GM23338 (cell line): ENCODE measurements around the gene CPA1. TPM values are rescaled to one million over a fixed set of nuclear protein-coding genes. Genes with fewer than 3 reads are reported as not detected.

Experiments
- ATAC-seq: fragments of 200-7000 bp; cut with Tn5 transposase; 3 replicates; pipeline ENCODE4 v1.9.1; 2020
- DNase-seq: peaks from one replicate; pipeline ENCODE4 v3.0.0-alpha.2; 2015; ENCODE audit warnings: low spot score
- H2AFZ ChIP-seq: fragments of 200-600 bp; sonication (generic); 2 replicates; pipeline ENCODE4 v1.8.0; 2016; ENCODE audit warnings: antibody characterized with exemption, mild to moderate bottlenecking, moderate library complexity
- H3F3A ChIP-seq: fragments of 200-600 bp; sonication (generic); replicated peaks from 2 replicates; pipeline ENCODE4 v1.8.0; 2017; ENCODE audit warnings: antibody characterized with exemption, mixed run types, low read depth
- H3K27ac ChIP-seq: fragments of 200-600 bp; sonication (generic); 2 replicates; pipeline ENCODE4 v1.6.1; 2016; ENCODE audit warnings: low read depth
- H3K27me3 ChIP-seq: fragments of 200-600 bp; sonication (generic); 2 replicates; pipeline ENCODE4 v1.8.0; 2016; ENCODE audit warnings: mild to moderate bottlenecking, mixed run types, moderate library complexity; ENCODE audit not compliant: insufficient read depth
- H3K36me3 ChIP-seq: fragments of 200-600 bp; sonication (generic); 2 replicates; pipeline ENCODE4 v1.8.0; 2016; ENCODE audit warnings: mild to moderate bottlenecking; ENCODE audit not compliant: insufficient read depth
- H3K4me1 ChIP-seq: fragments of 200-600 bp; sonication (generic); 2 replicates; pipeline ENCODE4 v1.8.0; 2016; ENCODE audit warnings: mild to moderate bottlenecking, moderate library complexity; ENCODE audit not compliant: insufficient read depth
- H3K4me2 ChIP-seq: fragments of 200-600 bp; sonication (generic); 2 replicates; pipeline ENCODE4 v1.7.1; 2017; ENCODE audit warnings: mixed run types
- H3K4me3 ChIP-seq: fragments of 200-600 bp; sonication (generic); 2 replicates; pipeline ENCODE4 v1.6.1; 2016; ENCODE audit warnings: mixed run types
- H3K79me2 ChIP-seq: fragments of 200-600 bp; sonication (generic); replicated peaks from 2 replicates; pipeline ENCODE4 v1.8.0; 2017; ENCODE audit warnings: mild to moderate bottlenecking; ENCODE audit not compliant: insufficient read depth
- H3K9me2 ChIP-seq: fragments of 200-600 bp; sonication (generic); 2 replicates; pipeline ENCODE4 v1.8.0; 2017; ENCODE audit not compliant: insufficient read depth
- H4K20me1 ChIP-seq: fragments of 200-600 bp; sonication (generic); replicated peaks from 2 replicates; pipeline ENCODE4 v1.8.0; 2017; ENCODE audit warnings: mild to moderate bottlenecking; ENCODE audit not compliant: insufficient read depth
- H3K27ac Mint-ChIP-seq: 2 replicates; pipeline ENCODE4 v1.8.0; 2020; ENCODE audit warnings: inconsistent platforms, mild to moderate bottlenecking, moderate library complexity, mixed read lengths
- H3K27me3 Mint-ChIP-seq: 3 replicates; pipeline ENCODE4 v1.8.0; 2022; ENCODE audit warnings: low read depth, mild to moderate bottlenecking, moderate library complexity, mixed read lengths, inconsistent platforms; ENCODE audit not compliant: insufficient read depth, poor library complexity
- H3K36me3 Mint-ChIP-seq: 3 replicates; pipeline ENCODE4 v1.8.0; 2021; ENCODE audit warnings: low read depth, mild to moderate bottlenecking, inconsistent platforms, moderate library complexity, mixed read lengths
- H3K4me1 Mint-ChIP-seq: 3 replicates; pipeline ENCODE4 v1.8.0; 2020; ENCODE audit warnings: mild to moderate bottlenecking, inconsistent platforms, mixed read lengths
- H3K4me3 Mint-ChIP-seq: 3 replicates; pipeline ENCODE4 v1.8.0; 2021; ENCODE audit warnings: moderate library complexity, mild to moderate bottlenecking, inconsistent platforms, mixed read lengths
- H3K9me3 Mint-ChIP-seq: 3 replicates; pipeline ENCODE4 v1.8.0; 2020; ENCODE audit warnings: moderate library complexity, mild to moderate bottlenecking, inconsistent platforms, mixed read lengths
- CREB1 ChIP-seq: fragments of 250-450 bp; sonication (Bioruptor Pico); IDR thresholded peaks from 2 replicates; pipeline ENCODE4 v1.5.0; 2020; ENCODE audit warnings: low read depth, mild to moderate bottlenecking, moderate library complexity
- JUNB ChIP-seq: IDR thresholded peaks from one replicate; pipeline ENCODE4 v1.6.1; 2016; ENCODE audit warnings: antibody characterized with exemption; ENCODE audit not compliant: unreplicated experiment
- NANOG ChIP-seq: IDR thresholded peaks from 2 replicates; pipeline ENCODE4 v1.6.1; 2016; ENCODE audit warnings: antibody characterized with exemption, borderline replicate concordance
- POLR2AphosphoS5 ChIP-seq: IDR thresholded peaks from 2 replicates; pipeline ENCODE4 v1.6.1; 2016; ENCODE audit warnings: antibody characterized with exemption, low read depth
- STAT1 ChIP-seq: IDR thresholded peaks from one replicate; pipeline ENCODE4 v1.6.1; 2016; ENCODE audit warnings: antibody characterized with exemption; ENCODE audit not compliant: unreplicated experiment
- ZNF114 ChIP-seq: fragments of 250-450 bp; sonication (Bioruptor Pico); IDR thresholded peaks from 2 replicates; pipeline ENCODE4 v1.5.0; 2020; ENCODE audit warnings: mild to moderate bottlenecking, moderate library complexity
- ZNF331 ChIP-seq: fragments of 250-450 bp; sonication (Bioruptor Pico); IDR thresholded peaks from 2 replicates; pipeline ENCODE4 v1.5.0; 2020; ENCODE audit warnings: low read depth, mild to moderate bottlenecking, moderate library complexity
- ZNF462 ChIP-seq: fragments of 250-450 bp; sonication (Bioruptor Pico); IDR thresholded peaks from 2 replicates; pipeline ENCODE4 v1.5.0; 2020; ENCODE audit warnings: mild to moderate bottlenecking, moderate library complexity
- polyA plus RNA-seq: library from polyadenylated mRNA; unstranded; fragments of >200 nt; fragmentation: Nextera tagmentation; extraction: Ambion mirVana; gene quantifications from 2 replicates; pipeline ENCODE4 v1.2.1, GENCODE V29; 2016
- total RNA-seq: library from RNA; depleted of rRNA; stranded (reverse); fragments of >200 nt; shearing (Covaris generic); gene quantifications from 2 replicates; pipeline ENCODE4 v1.2.3, GENCODE V29; 2014

Gene CPA1
- total and polyA plus RNA-seq, 2 experiments from 2014 or later: not detected

DNA sequence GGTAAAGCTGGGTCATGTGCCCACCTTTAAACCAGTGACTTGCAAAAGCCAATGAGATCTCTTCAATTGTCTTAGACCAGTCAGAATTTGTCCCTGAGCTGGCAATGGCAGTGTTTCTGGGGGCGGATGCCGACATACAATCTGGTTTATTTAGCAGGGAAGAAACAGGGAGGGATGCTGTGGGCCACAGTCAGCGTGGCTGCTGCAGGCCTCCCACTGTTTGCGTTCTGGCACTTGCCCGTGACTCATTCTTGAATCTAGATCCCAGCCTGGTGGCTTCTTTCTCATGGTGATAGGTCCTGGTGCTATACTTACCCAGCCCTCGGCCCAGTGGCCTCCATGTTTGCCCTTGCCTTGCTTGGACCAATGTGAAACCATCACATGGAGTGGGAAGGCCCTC, 3.1 kb upstream of the CPA1 start:
- peaks cover 13% of the 10 kb centered on the region; the same call in 1 of the 2 replicates for H3K4me1 ChIP-seq
- Mint-ChIP-seq H3K4me3 (no peak overlapping the region), H3K27me3 (peaks cover 20% of the 10 kb centered on the region), H3K4me1 (peaks cover 20% of the 10 kb centered on the region), H3K36me3 (peaks cover 17% of the 10 kb centered on the region), H3K9me3 (peaks cover 31% of the 10 kb centered on the region), H3K27ac (no peak overlapping the region)
- no peak overlapping the region for H2AFZ ChIP-seq
- DNase-seq (no peak), ATAC-seq (no peak)
- H3K27ac ChIP-seq: no peak overlapping the region
- H3K27me3 ChIP-seq: no peaks in the 10 kb centered on the region
- H3K36me3 ChIP-seq: no peaks in the 10 kb centered on the region
- no peak overlapping the region for H3K4me2 ChIP-seq
- H3K4me3 ChIP-seq: no peak overlapping the region
- no peaks in the 10 kb centered on the region for H3K79me2 ChIP-seq
- H3K9me2 ChIP-seq: peaks cover 8% of the 10 kb centered on the region; the same call in 1 of the 2 replicates
- H3F3A ChIP-seq: no peaks in the 10 kb centered on the region
- TF ChIP-seq ZNF331 (CRISPR knock-in tag): no peak
- TF ChIP-seq ZNF114: no peak
- no peak for TF ChIP-seq ZNF462 (CRISPR knock-in tag)
- H4K20me1 ChIP-seq: no peaks in the 10 kb centered on the region

GRCh38 chr7:130379019-130379418, 1.3 kb upstream of the CPA1 start:
- Histone ChIP-seq H3K27ac (no peak overlapping the region), H3K9me2 (peaks cover 7% of the 10 kb centered on the region; the same call in 1 of the 2 replicates), H3K27me3 (no peaks in the 10 kb centered on the region), H3K36me3 (no peaks in the 10 kb centered on the region), H3K79me2 (no peaks in the 10 kb centered on the region), H3K4me2 (no peak overlapping the region), H3F3A (no peaks in the 10 kb centered on the region), H4K20me1 (no peaks in the 10 kb centered on the region), H2AFZ (no peak overlapping the region), H3K4me1 (no peaks in the 10 kb centered on the region; the same call in 1 of the 2 replicates), H3K4me3 (no peak overlapping the region)
- no peak overlapping the region for H3K4me3 Mint-ChIP-seq
- ATAC-seq (no peak), DNase-seq (no peak)
- peaks cover 6% of the 10 kb centered on the region for H3K4me1 Mint-ChIP-seq
- H3K36me3 Mint-ChIP-seq: peaks cover 17% of the 10 kb centered on the region
- TF ChIP-seq POLR2AphosphoS5: no peak
- no peak for TF ChIP-seq STAT1
- no peak for TF ChIP-seq JUNB
- TF ChIP-seq ZNF462 (CRISPR knock-in tag): no peak
- TF ChIP-seq CREB1 (CRISPR knock-in tag): no peak
- TF ChIP-seq NANOG: no peak
- H3K27me3 Mint-ChIP-seq: peaks cover 18% of the 10 kb centered on the region
- H3K9me3 Mint-ChIP-seq: peaks cover 31% of the 10 kb centered on the region
- no peak overlapping the region for H3K27ac Mint-ChIP-seq
